ENCODE data around the gene RAB7A. TPM values are rescaled to one million over a fixed set of nuclear protein-coding genes. Genes with fewer than 3 reads are reported as not detected.

The RAB7A gene
- polyA plus RNA-seq, 3 donors = 192 to 261 (median 223) TPM

DNA sequence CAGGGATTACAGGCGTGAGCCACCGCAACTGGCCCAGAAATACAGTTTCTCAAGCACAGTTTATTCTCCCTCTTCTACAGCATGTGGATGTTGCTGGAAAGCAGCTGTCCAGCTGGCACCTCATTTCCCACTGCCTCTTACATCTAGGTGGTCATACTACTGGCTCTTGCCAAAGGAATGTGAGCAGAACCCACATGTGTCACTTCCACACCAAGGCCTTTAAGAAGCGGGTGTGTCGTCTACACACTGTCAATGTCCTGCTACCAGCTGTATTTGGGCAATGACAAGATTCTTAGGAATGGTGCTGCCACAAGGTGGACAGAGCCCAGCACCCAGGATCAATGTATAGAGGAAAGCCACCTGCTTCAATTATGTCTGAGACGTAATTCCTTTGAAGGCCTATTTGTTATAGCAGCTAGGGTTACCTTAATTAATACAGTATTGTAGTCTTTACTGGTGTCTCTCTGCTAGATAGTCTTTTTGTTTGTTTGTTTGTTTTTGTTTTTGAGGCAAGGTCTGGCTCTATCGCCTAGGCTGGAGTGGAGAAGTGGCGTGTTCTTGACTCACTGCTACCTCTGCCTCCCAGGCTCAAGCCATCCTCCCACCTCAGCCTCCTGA lies 15.1 kb upstream of the RAB7A start:
- Mint-ChIP-seq H3K27ac (no peak overlapping the region), H3K4me1 (peaks cover 14% of the 10 kb centered on the region), H3K27me3 (ENCODE audit: low read depth in 3 of 3) (peaks cover 1 to 7% (median 4%) of the 10 kb centered on the region in 3 donors), H3K9me3 (peaks cover 0 to 6% (median 0%) of the 10 kb centered on the region in 7 donors), H3K36me3 (no peaks in the 10 kb centered on the region), H3K4me3 (no peak overlapping the region)
- Histone ChIP-seq H3K4me3 (replicated peaks in 1 of 3; ENCODE audit: low read depth in 2 of 3, low read length in 3 of 3) (no peak overlapping the region), H3K27me3 (ENCODE audit: control insufficient read depth in 2 of 2, insufficient read depth in 2 of 2, low read length in 2 of 2) (no peaks in the 10 kb centered on the region), H3K4me2 (replicated peaks; ENCODE audit: extremely low read depth, low read length, poor library complexity, severe bottlenecking) (no peak overlapping the region), H2AFZ (ENCODE audit: insufficient read depth, low read depth, low read length, poor library complexity, severe bottlenecking) (no peak overlapping the region), H4K20me1 (ENCODE audit: insufficient read depth, low read length) (no peaks in the 10 kb centered on the region), H3K27ac (ENCODE audit: low read depth in 1 of 2, low read length in 2 of 2) (no peak overlapping the region), H3K79me2 (ENCODE audit: insufficient read depth, low read length) (no peaks in the 10 kb centered on the region), H3K9me3 (replicated peaks in 1 of 2; ENCODE audit: control insufficient read depth in 1 of 2, insufficient read depth in 1 of 2, low read length in 2 of 2) (no peaks in the 10 kb centered on the region), H3K4me1 (ENCODE audit: control insufficient read depth in 1 of 2, insufficient read depth in 2 of 2, low read length in 2 of 2) (peaks cover 13 to 18% of the 10 kb centered on the region in 2 donors), H3K36me3 (replicated peaks in 1 of 2; ENCODE audit: control insufficient read depth in 1 of 2, insufficient read depth in 2 of 2, low read length in 2 of 2) (no peaks in the 10 kb centered on the region), H3K9ac (ENCODE audit: insufficient read depth, low read length, poor library complexity, severe bottlenecking) (no peak overlapping the region)
- intact Hi-C loops (cut with micrococcal nuclease) = no loop called here
- no peak for DNase-seq
- TF ChIP-seq, protein P1, sequence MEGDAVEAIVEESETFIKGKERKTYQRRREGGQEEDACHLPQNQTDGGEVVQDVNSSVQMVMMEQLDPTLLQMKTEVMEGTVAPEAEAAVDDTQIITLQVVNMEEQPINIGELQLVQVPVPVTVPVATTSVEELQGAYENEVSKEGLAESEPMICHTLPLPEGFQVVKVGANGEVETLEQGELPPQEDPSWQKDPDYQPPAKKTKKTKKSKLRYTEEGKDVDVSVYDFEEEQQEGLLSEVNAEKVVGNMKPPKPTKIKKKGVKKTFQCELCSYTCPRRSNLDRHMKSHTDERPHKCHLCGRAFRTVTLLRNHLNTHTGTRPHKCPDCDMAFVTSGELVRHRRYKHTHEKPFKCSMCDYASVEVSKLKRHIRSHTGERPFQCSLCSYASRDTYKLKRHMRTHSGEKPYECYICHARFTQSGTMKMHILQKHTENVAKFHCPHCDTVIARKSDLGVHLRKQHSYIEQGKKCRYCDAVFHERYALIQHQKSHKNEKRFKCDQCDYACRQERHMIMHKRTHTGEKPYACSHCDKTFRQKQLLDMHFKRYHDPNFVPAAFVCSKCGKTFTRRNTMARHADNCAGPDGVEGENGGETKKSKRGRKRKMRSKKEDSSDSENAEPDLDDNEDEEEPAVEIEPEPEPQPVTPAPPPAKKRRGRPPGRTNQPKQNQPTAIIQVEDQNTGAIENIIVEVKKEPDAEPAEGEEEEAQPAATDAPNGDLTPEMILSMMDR (IDR thresholded peaks at IDR 0.05) = no peak
- 98% methylated on average over 5 of the region's 7 CpGs for WGBS (ENCODE audit: insufficient coverage)

DNA sequence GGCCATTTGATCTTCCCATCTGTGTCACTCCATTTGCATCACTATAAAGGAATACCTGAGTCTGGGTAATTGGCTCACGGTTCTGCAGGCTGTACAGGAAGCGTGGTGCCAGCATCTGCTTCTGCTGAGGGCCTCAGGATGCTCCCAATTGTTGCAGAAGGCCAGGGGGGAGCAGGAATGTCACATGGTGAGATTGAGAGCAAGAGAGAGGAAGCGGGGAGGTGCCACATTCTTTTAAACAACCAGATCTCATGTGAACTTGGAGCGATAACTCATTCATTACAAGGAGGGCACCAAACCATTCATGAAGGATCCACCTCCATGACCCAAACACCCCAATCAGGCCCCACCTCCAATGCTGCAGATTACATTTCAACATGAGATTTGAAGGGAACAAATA lies 13.1 kb upstream of the RAB7A start:
- H3K27ac Mint-ChIP-seq = no peak overlapping the region
- no peak overlapping the region for H3K27ac ChIP-seq (ENCODE audit: low read depth in 1 of 2, low read length in 2 of 2)

More for the DNA sequence above, 13.1 kb upstream of the RAB7A start:
- WGBS (ENCODE audit: insufficient coverage) = 55% methylated on average over 2 of the region's 4 CpGs
- intact Hi-C loops (cut with micrococcal nuclease) = no loop called here
- no peak overlapping the region for H3K9ac ChIP-seq (ENCODE audit: insufficient read depth, low read length, poor library complexity, severe bottlenecking)
- peaks cover 13 to 18% of the 10 kb centered on the region in 2 donors for H3K4me1 ChIP-seq (ENCODE audit: control insufficient read depth in 1 of 2, insufficient read depth in 2 of 2, low read length in 2 of 2)
- no peak overlapping the region for H3K4me3 ChIP-seq (replicated peaks in 1 of 3; ENCODE audit: low read depth in 2 of 3, low read length in 3 of 3)
- H3K4me2 ChIP-seq (replicated peaks; ENCODE audit: extremely low read depth, low read length, poor library complexity, severe bottlenecking) = no peak overlapping the region
- Mint-ChIP-seq H3K4me3 (no peak overlapping the region), H3K9me3 (peaks cover 0 to 4% (median 0%) of the 10 kb centered on the region in 7 donors), H3K36me3 (no peaks in the 10 kb centered on the region), H3K27me3 (ENCODE audit: low read depth in 3 of 3) (peaks cover 1 to 7% (median 4%) of the 10 kb centered on the region in 3 donors), H3K4me1 (peaks cover 15% of the 10 kb centered on the region)
- no peak for DNase-seq
- H2AFZ ChIP-seq (ENCODE audit: insufficient read depth, low read depth, low read length, poor library complexity, severe bottlenecking) = no peak overlapping the region
- no peaks in the 10 kb centered on the region for H4K20me1 ChIP-seq (ENCODE audit: insufficient read depth, low read length)
- no peaks in the 10 kb centered on the region for H3K36me3 ChIP-seq (replicated peaks in 1 of 2; ENCODE audit: control insufficient read depth in 1 of 2, insufficient read depth in 2 of 2, low read length in 2 of 2)
- TF ChIP-seq, protein P1 (IDR thresholded peaks at IDR 0.05) = no peak
- H3K27me3 ChIP-seq (ENCODE audit: control insufficient read depth in 2 of 2, insufficient read depth in 2 of 2, low read length in 2 of 2) = no peaks in the 10 kb centered on the region
- H3K79me2 ChIP-seq (ENCODE audit: insufficient read depth, low read length) = no peaks in the 10 kb centered on the region
- no peaks in the 10 kb centered on the region for H3K9me3 ChIP-seq (replicated peaks in 1 of 2; ENCODE audit: control insufficient read depth in 1 of 2, insufficient read depth in 1 of 2, low read length in 2 of 2)

Measured in CD14-positive monocyte (primary cell).